Ovary (tissue), 3 donors: Measurements from ENCODE around the gene C10orf143.

ENCODE experiments used
- EP300 ChIP-seq: sonication (generic); formaldehyde crosslinking; IDR thresholded peaks from one replicate; pipeline ENCODE4 v1.6.1; 2017; ENCODE audit warnings: antibody characterized with exemption
- POLR2A ChIP-seq: fragments of 450-650 bp; IDR thresholded peaks from one replicate; pipeline ENCODE4 v1.6.1; 2017; ENCODE audit warnings: antibody characterized with exemption, mild to moderate bottlenecking, moderate library complexity
- TF ChIP-seq, protein P1 (sequence below), 3 donors: fragments of 450-650 bp in 2 of 3; fragments of 200-600 bp in 1 of 3; IDR thresholded peaks; one replicate each; pipeline versions ENCODE4 v1.5.1 to v1.8.0; 2016 to 2022; ENCODE audit warnings: antibody characterized with exemption in 3 of 3, mild to moderate bottlenecking in 1 of 3
- donor health status: DM: no; HTN: no; CAD: no.

DNA sequence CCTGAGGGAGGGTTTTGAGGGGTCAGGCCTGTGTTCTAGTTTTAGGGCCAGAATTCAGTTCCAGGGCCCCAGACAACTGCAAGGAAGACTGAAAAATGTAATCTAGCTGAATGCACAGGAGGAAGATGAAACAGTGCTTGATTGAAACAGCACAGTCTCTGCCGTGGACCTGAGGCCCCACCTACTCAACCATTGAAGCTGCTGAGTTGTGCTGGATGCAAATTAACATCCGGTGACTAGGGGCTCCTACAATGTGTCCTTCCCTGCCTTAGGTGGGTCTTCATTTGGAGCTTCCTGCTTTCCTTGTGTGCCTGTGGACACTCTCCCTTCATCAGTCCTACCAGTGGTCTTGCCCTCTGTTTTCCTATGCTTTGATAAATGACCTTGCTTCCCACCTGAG is 31.2 kb upstream of the C10orf143 start:
- TF ChIP-seq, protein P1, sequence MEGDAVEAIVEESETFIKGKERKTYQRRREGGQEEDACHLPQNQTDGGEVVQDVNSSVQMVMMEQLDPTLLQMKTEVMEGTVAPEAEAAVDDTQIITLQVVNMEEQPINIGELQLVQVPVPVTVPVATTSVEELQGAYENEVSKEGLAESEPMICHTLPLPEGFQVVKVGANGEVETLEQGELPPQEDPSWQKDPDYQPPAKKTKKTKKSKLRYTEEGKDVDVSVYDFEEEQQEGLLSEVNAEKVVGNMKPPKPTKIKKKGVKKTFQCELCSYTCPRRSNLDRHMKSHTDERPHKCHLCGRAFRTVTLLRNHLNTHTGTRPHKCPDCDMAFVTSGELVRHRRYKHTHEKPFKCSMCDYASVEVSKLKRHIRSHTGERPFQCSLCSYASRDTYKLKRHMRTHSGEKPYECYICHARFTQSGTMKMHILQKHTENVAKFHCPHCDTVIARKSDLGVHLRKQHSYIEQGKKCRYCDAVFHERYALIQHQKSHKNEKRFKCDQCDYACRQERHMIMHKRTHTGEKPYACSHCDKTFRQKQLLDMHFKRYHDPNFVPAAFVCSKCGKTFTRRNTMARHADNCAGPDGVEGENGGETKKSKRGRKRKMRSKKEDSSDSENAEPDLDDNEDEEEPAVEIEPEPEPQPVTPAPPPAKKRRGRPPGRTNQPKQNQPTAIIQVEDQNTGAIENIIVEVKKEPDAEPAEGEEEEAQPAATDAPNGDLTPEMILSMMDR (IDR thresholded peaks at IDR 0.05) = no peak
- TF ChIP-seq POLR2A (no peak), EP300 (no peak)
